Fibroblast of the aortic adventitia (primary cell): ENCODE measurements around the gene TNFAIP6. TPM values are rescaled to one million over a fixed set of nuclear protein-coding genes. Genes with fewer than 3 reads are reported as not detected.

Source experiments
- DNase-seq: peaks from one replicate; pipeline ENCODE4 v3.0.0-alpha.2; 2010; ENCODE audit warnings: low read depth
- H3K4me3 ChIP-seq: 2 replicates; pipeline ENCODE4 v1.5.1; 2011; ENCODE audit warnings: low read depth, mild to moderate bottlenecking, control low read depth, low read length, moderate library complexity
- CTCF ChIP-seq: IDR thresholded peaks from 2 replicates; pipeline ENCODE4 v1.5.1; 2011; ENCODE audit warnings: mild to moderate bottlenecking, low read length, control low read depth, inconsistent platforms; ENCODE audit not compliant: insufficient read depth
- total RNA-seq: library from RNA; depleted of rRNA; stranded (reverse); fragments of >200 nt; gene quantifications from 2 replicates; pipeline ENCODE4 v1.2.3, GENCODE V29; 2012; ENCODE audit warnings: low replicate concordance

TNFAIP6 gene
- total RNA-seq, 1 donor, result 47.3 TPM

GRCh38 chr2:151380580-151381235 lies 23.3 kb downstream of the TNFAIP6 start:
- no peak for TF ChIP-seq CTCF
- H3K4me3 ChIP-seq, result no peak overlapping the region
- no peak for DNase-seq

- TF ChIP-seq CTCF, result no peak
- DNase-seq, result peak; percentile 63
- no peak overlapping the region for H3K4me3 ChIP-seq
Observed at GRCh38 chr2:151381266-151381665, 23.9 kb downstream of the TNFAIP6 start.

GRCh38 chr2:151388011-151388410 lies 30.6 kb downstream of the TNFAIP6 start:
- DNase-seq, result no peak
- no peak overlapping the region for H3K4me3 ChIP-seq
- no peak for TF ChIP-seq CTCF

GRCh38 chr2:151391436-151391835 lies 34.0 kb downstream of the TNFAIP6 start:
- no peak for DNase-seq
- no peak for TF ChIP-seq CTCF
- H3K4me3 ChIP-seq, result no peak overlapping the region

- no peak for DNase-seq
- H3K4me3 ChIP-seq, result no peak overlapping the region
- no peak for TF ChIP-seq CTCF
Observed at GRCh38 chr2:151394509-151394908, 37.1 kb downstream of the TNFAIP6 start.

GRCh38 chr2:151395509-151396374 lies 38.4 kb downstream of the TNFAIP6 start:
- H3K4me3 ChIP-seq, result no peak overlapping the region
- DNase-seq, result no peak
- no peak for TF ChIP-seq CTCF
